GM12878 (cell line): ENCODE data around the gene BCL11A. TPM values are rescaled to one million over a fixed set of nuclear protein-coding genes. Genes with fewer than 3 reads are reported as not detected.
A peak's percentile ranks its signal among the peaks of the same experiment; 100 is the strongest.

Source experiments
- ATAC-seq: fragments of 200-7000 bp; cut with Tn5 transposase; 3 replicates; pipeline ENCODE4 v1.9.1; 2020; ENCODE audit warnings: mild to moderate bottlenecking, moderate library complexity
- BruUV-seq: library from RNA; stranded (reverse); fragments of 400-500 nt; replicated peaks from 2 replicates; lab custom pipeline; 2021; lab: Mats Ljungman, UMichigan
- CTCF ChIA-PET: fragments of 300-600 bp; sonication (Branson Sonifier 250); formaldehyde crosslinking; extraction: SDS; loops from one replicate; lab custom pipeline; 2021; ENCODE audit warnings: inconsistent platforms; lab: Yijun Ruan, JAX
- POLR2A ChIA-PET: fragments of 350-600 bp; formaldehyde crosslinking; extraction: SDS; loops from one replicate; lab custom pipeline; 2021; ENCODE audit warnings: inconsistent platforms; lab: Charles Lee
- RAD21 ChIA-PET: fragments of 300-600 bp; sonication (Branson Sonifier 250); formaldehyde crosslinking; loops from one replicate; lab custom pipeline; 2023; ENCODE audit warnings: antibody characterized with exemption; ENCODE audit not compliant: unreplicated experiment; lab: Charles Lee
- SMC1A ChIA-PET: fragments of 300-600 bp; sonication (Branson Sonifier 250); formaldehyde crosslinking; loops from one replicate; lab custom pipeline; 2023; ENCODE audit not compliant: unreplicated experiment, uncharacterized antibody; lab: Charles Lee
- DNase-seq: peaks from one replicate; pipeline ENCODE4 v3.0.0-alpha.2; 2011; ENCODE audit warnings: low read depth, low spot score
- FAIRE-seq: peaks from 3 replicates; lab custom pipeline; 2011; peaks lifted over from hg19 to GRCh38; lab: Jason Lieb, UNC
- H2AFZ ChIP-seq: 2 replicates; pipeline ENCODE4 v1.6.0; 2011; ENCODE audit warnings: low read depth, low read length, control low read depth; ENCODE audit not compliant: control insufficient read depth
- H3K27ac ChIP-seq: 2 replicates; pipeline ENCODE4 v1.5.1; 2011; ENCODE audit warnings: control low read depth; ENCODE audit not compliant: control insufficient read depth, insufficient read depth
- H3K27me3 ChIP-seq, 2 experiments: replicated peaks in 1 of 2; 2 replicates each; pipeline versions ENCODE4 v1.6.0 to v1.6.1; 2011; ENCODE audit warnings: low read length in 1 of 2; ENCODE audit not compliant: control insufficient read depth in 2 of 2, insufficient read depth in 2 of 2
- H3K36me3 ChIP-seq, 2 experiments: 2 replicates each; pipeline ENCODE4 v1.5.1; 2011; ENCODE audit warnings: low read length in 1 of 2; ENCODE audit not compliant: control insufficient read depth in 2 of 2, insufficient read depth in 2 of 2
- H3K4me1 ChIP-seq: 2 replicates; pipeline ENCODE4 v1.6.1; 2011; ENCODE audit warnings: mild to moderate bottlenecking, low read length, moderate library complexity, mixed read lengths; ENCODE audit not compliant: control insufficient read depth, insufficient read depth
- H3K4me2 ChIP-seq: 2 replicates; pipeline ENCODE4 v1.6.0; 2011; ENCODE audit warnings: control low read depth; ENCODE audit not compliant: control insufficient read depth, insufficient read depth
- H3K4me3 ChIP-seq: fragments of 200-600 bp; sonication (generic); 2 replicates; pipeline ENCODE4 v1.5.1; 2016
- H3K79me2 ChIP-seq: 2 replicates; pipeline ENCODE4 v1.6.0; 2011; ENCODE audit warnings: low read length; ENCODE audit not compliant: control insufficient read depth, insufficient read depth
- H3K9ac ChIP-seq: 2 replicates; pipeline ENCODE4 v1.8.0; 2011; ENCODE audit warnings: low read length, control low read depth, mixed read lengths; ENCODE audit not compliant: control insufficient read depth, insufficient read depth
- H3K9me3 ChIP-seq: replicated peaks from 3 replicates; pipeline ENCODE4 v1.5.1; 2011; ENCODE audit warnings: mild to moderate bottlenecking, low read length; ENCODE audit not compliant: control insufficient read depth, insufficient read depth
- H4K20me1 ChIP-seq: 2 replicates; pipeline ENCODE4 v1.6.0; 2011; ENCODE audit not compliant: control insufficient read depth, insufficient read depth
- CREM ChIP-seq: IDR thresholded peaks from 2 replicates; pipeline ENCODE4 v1.6.1; 2014; ENCODE audit warnings: antibody characterized with exemption, low read depth
- HDGF ChIP-seq: fragments of 450-650 bp; IDR thresholded peaks from 2 replicates; pipeline ENCODE4 v1.6.1; 2016; ENCODE audit warnings: antibody characterized with exemption
- POLR2AphosphoS5 ChIP-seq: IDR thresholded peaks from 2 replicates; pipeline ENCODE4 v1.6.1; 2011; ENCODE audit warnings: mild to moderate bottlenecking, low read length, inconsistent platforms
- RFX5 ChIP-seq: IDR thresholded peaks from 2 replicates; pipeline ENCODE4 v1.6.1; 2011; ENCODE audit warnings: low read depth, low read length, improper control_type of control experiment
- RUNX3 ChIP-seq: IDR thresholded peaks from 2 replicates; pipeline ENCODE4 v1.6.1; 2012; ENCODE audit warnings: low read length, inconsistent platforms
- SPI1 ChIP-seq: IDR thresholded peaks from 2 replicates; pipeline ENCODE4 v1.6.1; 2011; ENCODE audit warnings: low read depth, mild to moderate bottlenecking, low read length, moderate library complexity, borderline replicate concordance; ENCODE audit not compliant: insufficient read depth
- STAT1 ChIP-seq: fragments of 450-650 bp; conservative IDR thresholded peaks from 2 replicates; pipeline ENCODE4 v1.6.1; 2014; ENCODE audit warnings: antibody characterized with exemption, mild to moderate bottlenecking
- WGBS: methylation state at CpG from one replicate; pipeline ENCODE4 v1.1.6; 2016; ENCODE audit warnings: low lambda C conversion rate; ENCODE audit not compliant: insufficient replicate concordance, insufficient coverage; ENCODE audit errors: missing lambda C conversion rate; 5-methylcytosine and 5-hydroxymethylcytosine counted together
- in situ Hi-C: fragments of 300-500 bp; cut with MboI; formaldehyde crosslinking; loops from 9 replicates; pipeline ENCODE4 v1.14.3; 2018; ENCODE audit warnings: mixed read lengths
- intact Hi-C: fragments of 100-400 bp; cut with micrococcal nuclease; formaldehyde crosslinking; loops from one replicate; pipeline ENCODE4 v1.14.2; 2022; ENCODE audit not compliant: unreplicated experiment
- polyA plus RNA-seq, 11 experiments: library from polyadenylated mRNA; depleted of rRNA in 4 of 11; unstranded in 6 of 11; stranded (reverse) in 5 of 11; fragments of >200 nt; fragmentation: Nextera tagmentation in 4 of 11; fragmentation: Illumina TruSeq in 1 of 11; extraction: Ambion mirVana in 4 of 11; extraction: Trizol in 1 of 11; gene quantifications; 1 replicate in 1 of 11; 2 replicates in 10 of 11; pipeline versions ENCODE4 v1.2.1 to v1.2.3, GENCODE V29; 2011 to 2016; ENCODE audit warnings: inconsistent platforms in 2 of 11, missing spikeins in 2 of 11, low read depth in 1 of 11
- total RNA-seq, 4 experiments: library from RNA; depleted of rRNA in 3 of 4; stranded (reverse); fragments of >200 nt in 3 of 4; fragmentation: Illumina TruSeq in 1 of 4; extraction: Trizol in 1 of 4; gene quantifications; 2 replicates each; pipeline versions ENCODE4 v1.2.1 to v1.2.3, GENCODE V29; 2013 to 2021
- TF ChIP-seq, protein P1 (sequence below): IDR thresholded peaks from 2 replicates; pipeline ENCODE4 v1.6.1; 2012; ENCODE audit warnings: low read depth, low read length, improper control_type of control experiment
- TF ChIP-seq, protein P2 (sequence below): IDR thresholded peaks from 2 replicates; pipeline ENCODE4 v1.6.1; 2011; ENCODE audit warnings: low read depth, mild to moderate bottlenecking, low read length, moderate library complexity, borderline replicate concordance; ENCODE audit errors: extremely low read depth
- TF ChIP-seq, protein P3 (sequence below): fragments of 450-650 bp; IDR thresholded peaks from 2 replicates; pipeline ENCODE4 v1.6.1; 2017; ENCODE audit warnings: mild to moderate bottlenecking, low read depth, inconsistent platforms; ENCODE audit not compliant: poor library complexity, severe bottlenecking

Gene BCL11A
- total and polyA plus RNA-seq, 10 of the 15 experiments (the other 5 are each of a cell fraction or from before 2014, with no cell fraction given), result 7.5 to 26.6 (median 11.1) TPM; not detected in 1

DNA sequence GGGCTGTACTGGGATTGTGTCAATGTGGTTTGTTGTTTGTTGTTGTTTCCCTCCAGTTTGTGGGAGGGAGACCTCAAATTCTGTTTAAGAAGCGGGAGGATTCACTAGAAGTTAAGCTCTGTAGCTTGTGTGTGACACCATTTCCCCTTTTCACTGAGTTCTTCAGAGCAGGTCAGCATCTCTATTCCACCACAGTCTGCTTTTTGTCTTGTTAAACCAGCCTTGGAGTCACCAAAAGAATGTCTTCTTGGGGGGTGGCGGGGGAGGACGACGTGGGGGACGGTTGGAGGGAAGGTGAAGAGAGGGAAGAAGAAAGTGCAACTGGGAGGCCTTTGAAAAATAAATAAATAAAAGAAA lies 2.3 kb upstream of the BCL11A start:
- Histone ChIP-seq H3K4me3 (peak overlapping the region; percentile 92), H3K4me2 (peak overlapping the region; percentile 97), H3K27me3 (peaks cover 3 to 5% of the 10 kb centered on the region in 2 experiments; a peak in 3 of 4 replicates), H3K27ac (peak overlapping the region; percentile 84), H2AFZ (peak overlapping the region; percentile 79), H3K36me3 (no peaks in the 10 kb centered on the region), H3K9ac (peak overlapping the region; percentile 82), H3K9me3 (no peaks in the 10 kb centered on the region), H4K20me1 (no peaks in the 10 kb centered on the region), H3K4me1 (no peaks in the 10 kb centered on the region), H3K79me2 (peaks cover 32% of the 10 kb centered on the region)
- TF ChIP-seq SPI1 (peak; percentile 56), RUNX3 (0 out of 2 replicates have a peak, but pooled peaks have one; percentile 26), POLR2AphosphoS5 (no peak)
- no peak for ATAC-seq
- no TSS peak for BruUV-seq
- 3% methylated on average over 5 of the region's 5 CpGs for WGBS
- intact Hi-C loops (loop anchor here (10.0 kb wide), 3 partner anchors 1111 to 1791 kb away; no protein-coding TSS in a partner anchor), in situ Hi-C loops (no loop called here)
- RAD21 ChIA-PET, result no interaction called here
- POLR2A ChIA-PET, result no interaction called here
- FAIRE-seq, result no peak
- no peak for DNase-seq
- CTCF ChIA-PET, result interaction anchor here (1.0 to 1.5 kb wide), 5 partner anchors 10 to 1530 kb away, joined by 3 to 6 read pairs (median 3); no protein-coding TSS in a partner anchor
- SMC1A ChIA-PET, result interaction anchor here (0.7 kb wide), 1 partner anchor 11 kb away, joined by 3 read pairs; no protein-coding TSS in a partner anchor

DNA sequence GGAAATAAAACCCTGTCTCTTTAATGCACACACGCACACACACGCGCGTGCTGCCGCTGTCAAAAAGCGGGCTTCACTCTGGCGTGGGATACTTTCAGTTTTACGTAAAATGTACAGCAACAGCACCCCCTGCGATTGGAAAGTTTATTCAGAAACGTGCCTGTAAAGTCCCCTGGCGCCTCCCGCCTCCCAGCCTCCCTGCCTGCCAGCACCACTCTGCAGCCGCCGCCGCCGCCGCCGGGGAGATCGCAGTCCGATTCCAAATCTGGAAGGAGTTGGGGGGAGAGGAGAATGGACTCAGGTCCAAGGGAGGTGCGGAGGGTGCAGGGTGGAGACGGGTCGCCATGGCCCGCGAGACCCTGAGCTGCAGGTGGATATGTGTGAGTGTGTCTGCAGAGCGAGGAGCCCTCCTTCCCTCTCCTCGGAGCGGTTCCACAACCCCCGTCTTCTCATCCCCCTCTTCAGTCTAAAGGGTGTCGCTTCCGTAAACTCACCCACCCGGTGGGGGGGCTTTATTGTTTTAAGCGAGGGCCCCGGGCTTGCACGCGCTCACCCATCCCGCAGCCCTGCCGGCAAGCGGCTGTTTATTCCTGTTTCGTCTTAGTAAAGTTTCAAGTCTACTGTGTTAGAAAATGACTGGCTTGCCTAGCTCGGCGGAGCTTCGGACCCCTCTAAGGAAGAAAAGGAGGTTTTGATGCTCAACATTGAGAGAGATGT lies 1.8 kb upstream of the BCL11A start:
- BruUV-seq, result no TSS peak
- SMC1A ChIA-PET, result interaction anchor here (0.7 kb wide), 1 partner anchor 10 kb away, joined by 3 read pairs; no protein-coding TSS in a partner anchor
- RAD21 ChIA-PET, result no interaction called here
- Histone ChIP-seq H3K9ac (peak overlapping the region; percentile 82), H3K4me2 (peak overlapping the region; percentile 97), H3K79me2 (peaks cover 37% of the 10 kb centered on the region), H3K27ac (peak overlapping the region; percentile 84), H3K27me3 (peaks cover 3 to 5% of the 10 kb centered on the region in 2 experiments; a peak in 3 of 4 replicates), H4K20me1 (no peaks in the 10 kb centered on the region), H3K4me3 (peak overlapping the region; percentile 92), H2AFZ (peak overlapping the region; percentile 79), H3K36me3 (no peaks in the 10 kb centered on the region), H3K4me1 (no peaks in the 10 kb centered on the region), H3K9me3 (no peaks in the 10 kb centered on the region)
- CTCF ChIA-PET, result interaction anchor here (1.0 to 1.5 kb wide), 5 partner anchors 11 to 1530 kb away, joined by 3 to 6 read pairs (median 3); no protein-coding TSS in a partner anchor
- peak; percentile 76 for ATAC-seq
- in situ Hi-C loops, result no loop called here
- intact Hi-C loops, result loop anchor here (10.0 kb wide), 3 partner anchors 1110 to 1790 kb away; no protein-coding TSS in a partner anchor
- no peak for DNase-seq
- POLR2A ChIA-PET, result no interaction called here
- peak; percentile 85 for FAIRE-seq
- WGBS, result 2% methylated on average over 42 of the region's 43 CpGs
- TF ChIP-seq, protein P1, sequence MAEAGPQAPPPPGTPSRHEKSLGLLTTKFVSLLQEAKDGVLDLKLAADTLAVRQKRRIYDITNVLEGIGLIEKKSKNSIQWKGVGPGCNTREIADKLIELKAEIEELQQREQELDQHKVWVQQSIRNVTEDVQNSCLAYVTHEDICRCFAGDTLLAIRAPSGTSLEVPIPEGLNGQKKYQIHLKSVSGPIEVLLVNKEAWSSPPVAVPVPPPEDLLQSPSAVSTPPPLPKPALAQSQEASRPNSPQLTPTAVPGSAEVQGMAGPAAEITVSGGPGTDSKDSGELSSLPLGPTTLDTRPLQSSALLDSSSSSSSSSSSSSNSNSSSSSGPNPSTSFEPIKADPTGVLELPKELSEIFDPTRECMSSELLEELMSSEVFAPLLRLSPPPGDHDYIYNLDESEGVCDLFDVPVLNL, result no peak
- TF ChIP-seq, protein P2, sequence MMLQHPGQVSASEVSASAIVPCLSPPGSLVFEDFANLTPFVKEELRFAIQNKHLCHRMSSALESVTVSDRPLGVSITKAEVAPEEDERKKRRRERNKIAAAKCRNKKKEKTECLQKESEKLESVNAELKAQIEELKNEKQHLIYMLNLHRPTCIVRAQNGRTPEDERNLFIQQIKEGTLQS, result no peak
- TF ChIP-seq RFX5, result no peak
- TF ChIP-seq HDGF, result no peak
- peak; percentile 42 for TF ChIP-seq CREM
- no peak for TF ChIP-seq STAT1
- TF ChIP-seq, protein P3, sequence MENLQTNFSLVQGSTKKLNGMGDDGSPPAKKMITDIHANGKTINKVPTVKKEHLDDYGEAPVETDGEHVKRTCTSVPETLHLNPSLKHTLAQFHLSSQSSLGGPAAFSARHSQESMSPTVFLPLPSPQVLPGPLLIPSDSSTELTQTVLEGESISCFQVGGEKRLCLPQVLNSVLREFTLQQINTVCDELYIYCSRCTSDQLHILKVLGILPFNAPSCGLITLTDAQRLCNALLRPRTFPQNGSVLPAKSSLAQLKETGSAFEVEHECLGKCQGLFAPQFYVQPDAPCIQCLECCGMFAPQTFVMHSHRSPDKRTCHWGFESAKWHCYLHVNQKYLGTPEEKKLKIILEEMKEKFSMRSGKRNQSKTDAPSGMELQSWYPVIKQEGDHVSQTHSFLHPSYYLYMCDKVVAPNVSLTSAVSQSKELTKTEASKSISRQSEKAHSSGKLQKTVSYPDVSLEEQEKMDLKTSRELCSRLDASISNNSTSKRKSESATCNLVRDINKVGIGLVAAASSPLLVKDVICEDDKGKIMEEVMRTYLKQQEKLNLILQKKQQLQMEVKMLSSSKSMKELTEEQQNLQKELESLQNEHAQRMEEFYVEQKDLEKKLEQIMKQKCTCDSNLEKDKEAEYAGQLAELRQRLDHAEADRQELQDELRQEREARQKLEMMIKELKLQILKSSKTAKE, result no peak
